H1 (cell line): ENCODE data around the gene COX7C. TPM values are rescaled to one million over a fixed set of nuclear protein-coding genes. Genes with fewer than 3 reads are reported as not detected.
A peak's percentile ranks its signal among the peaks of the same experiment; 100 is the strongest.

Experiments used
- CTCF ChIA-PET: fragments of 300-600 bp; sonication (Branson Sonifier 250); formaldehyde crosslinking; loops from one replicate; lab custom pipeline; 2021; ENCODE audit not compliant: partially characterized antibody; lab: Charles Lee
- POLR2A ChIA-PET: fragments of 300-600 bp; sonication (Branson Sonifier 250); formaldehyde crosslinking; loops from one replicate; lab custom pipeline; 2021; ENCODE audit warnings: inconsistent platforms; ENCODE audit not compliant: partially characterized antibody; lab: Charles Lee
- DNase-seq, 2 experiments: peaks; one replicate each; pipeline versions ENCODE4 v3.0.0 to v3.0.0-alpha.2; 2010 to 2022; ENCODE audit warnings: low spot score in 2 of 2, low read depth in 1 of 2, mixed read lengths in 1 of 2
- FAIRE-seq: peaks from 2 replicates; lab custom pipeline; 2011; peaks lifted over from hg19 to GRCh38; lab: Jason Lieb, UNC
- H2AFZ ChIP-seq: 2 replicates; pipeline ENCODE4 v1.8.1; 2012; ENCODE audit warnings: low read length, inconsistent platforms
- H2AK5ac ChIP-seq: 2 replicates; pipeline ENCODE4 v1.6.1; 2013; ENCODE audit warnings: low read depth, low read length
- H2BK120ac ChIP-seq: replicated peaks from 2 replicates; pipeline ENCODE3; 2013; ENCODE audit warnings: low read depth, low read length, inconsistent platforms
- H2BK12ac ChIP-seq: 2 replicates; pipeline ENCODE4 v1.6.1; 2013; ENCODE audit warnings: low read depth, low read length
- H2BK15ac ChIP-seq: 2 replicates; pipeline ENCODE4 v1.6.1; 2013; ENCODE audit warnings: low read length
- H2BK20ac ChIP-seq: 2 replicates; pipeline ENCODE4 v1.6.1; 2013; ENCODE audit warnings: low read length
- H2BK5ac ChIP-seq: 2 replicates; pipeline ENCODE4 v1.6.1; 2013; ENCODE audit warnings: low read depth, low read length
- H3K14ac ChIP-seq: 2 replicates; pipeline ENCODE4 v1.6.1; 2013; ENCODE audit warnings: inconsistent platforms; ENCODE audit not compliant: insufficient read length
- H3K18ac ChIP-seq: 2 replicates; pipeline ENCODE4 v1.6.1; 2013; ENCODE audit warnings: low read length; ENCODE audit errors: extremely low read depth
- H3K23ac ChIP-seq: 2 replicates; pipeline ENCODE4 v1.6.1; 2013; ENCODE audit warnings: inconsistent platforms; ENCODE audit not compliant: insufficient read length
- H3K23me2 ChIP-seq: 2 replicates; pipeline ENCODE4 v1.6.1; 2013; ENCODE audit warnings: low read depth, low read length
- H3K27ac ChIP-seq: 2 replicates; pipeline ENCODE4 v1.6.1; 2011; ENCODE audit warnings: low read depth, low read length, inconsistent platforms
- H3K27me3 ChIP-seq, 4 experiments: replicated peaks in 1 of 4; 1 replicate in 1 of 4; 2 replicates in 3 of 4; pipeline versions ENCODE4 v1.6.1 to v1.8.1; 2011 to 2013; ENCODE audit warnings: low read length in 3 of 4, mild to moderate bottlenecking in 3 of 4, inconsistent platforms in 2 of 4, mixed read lengths in 2 of 4, moderate library complexity in 1 of 4; ENCODE audit not compliant: control insufficient read depth in 3 of 4, insufficient read depth in 3 of 4; ENCODE audit errors: extremely low read depth in 1 of 4
- H3K36me3 ChIP-seq, 4 experiments: 2 replicates each; pipeline versions ENCODE4 v1.6.1 to v1.8.1; 2011 to 2013; ENCODE audit warnings: mild to moderate bottlenecking in 4 of 4, low read length in 3 of 4, moderate library complexity in 2 of 4, control low read depth in 1 of 4, inconsistent platforms in 1 of 4; ENCODE audit not compliant: insufficient read depth in 4 of 4, control insufficient read depth in 2 of 4
- H3K4ac ChIP-seq: replicated peaks from 2 replicates; pipeline ENCODE3; 2013; ENCODE audit warnings: low read length, low read depth, mixed read lengths, inconsistent platforms; ENCODE audit not compliant: insufficient read length
- H3K4me1 ChIP-seq, 4 experiments: replicated peaks in 1 of 4; 1 replicate in 1 of 4; 2 replicates in 3 of 4; pipeline versions ENCODE4 v1.6.1 to v1.8.1; 2011 to 2013; ENCODE audit warnings: low read length in 3 of 4, inconsistent platforms in 2 of 4, mixed read lengths in 1 of 4; ENCODE audit not compliant: insufficient read depth in 4 of 4, control insufficient read depth in 3 of 4
- H3K4me2 ChIP-seq, 2 experiments: 2 replicates each; pipeline versions ENCODE4 v1.6.1 to v1.8.1; 2011 to 2013; ENCODE audit warnings: low read depth in 2 of 2, low read length in 2 of 2, control low read depth in 1 of 2, inconsistent platforms in 1 of 2, mild to moderate bottlenecking in 1 of 2; ENCODE audit not compliant: insufficient read depth in 1 of 2
- H3K4me3 ChIP-seq, 4 experiments: fragments of 200-600, 300-600 bp in 1 of 4; sonication (generic), shearing (Covaris generic), sonication (Bioruptor Twin) in 1 of 4; 2 replicates each; pipeline versions ENCODE4 v1.5.1 to v1.8.1; 2011 to 2016; ENCODE audit warnings: low read length in 4 of 4, low read depth in 3 of 4, control low read depth in 2 of 4, inconsistent platforms in 2 of 4, mild to moderate bottlenecking in 2 of 4, mixed read lengths in 1 of 4, moderate library complexity in 1 of 4; ENCODE audit not compliant: insufficient read depth in 2 of 4; ENCODE audit errors: extremely low read depth in 1 of 4
- H3K56ac ChIP-seq: replicated peaks from 2 replicates; pipeline ENCODE3; 2013; ENCODE audit warnings: low read depth, mild to moderate bottlenecking, mixed read lengths, low read length, inconsistent platforms; ENCODE audit not compliant: insufficient read length
- H3K79me1 ChIP-seq: 2 replicates; pipeline ENCODE4 v1.6.1; 2013; ENCODE audit warnings: low read depth, low read length, control low read depth
- H3K79me2 ChIP-seq, 2 experiments: 2 replicates each; pipeline versions ENCODE4 v1.6.1 to v1.8.1; 2012 to 2013; ENCODE audit warnings: low read length in 2 of 2, mild to moderate bottlenecking in 2 of 2, inconsistent platforms in 1 of 2; ENCODE audit not compliant: insufficient read depth in 2 of 2, control insufficient read depth in 1 of 2
- H3K9ac ChIP-seq, 4 experiments: replicated peaks in 1 of 4; 1 replicate in 1 of 4; 2 replicates in 3 of 4; pipeline versions ENCODE4 v1.6.1 to v1.8.1; 2011 to 2013; ENCODE audit warnings: low read depth in 3 of 4, low read length in 3 of 4, control low read depth in 2 of 4, mild to moderate bottlenecking in 2 of 4, moderate library complexity in 2 of 4, inconsistent platforms in 1 of 4; ENCODE audit errors: extremely low read depth in 1 of 4
- H3K9me3 ChIP-seq, 2 experiments: 2 replicates each; pipeline versions ENCODE4 v1.6.1 to v1.8.1; 2012 to 2013; ENCODE audit warnings: mild to moderate bottlenecking in 2 of 2, moderate library complexity in 2 of 2, control low read depth in 1 of 2, inconsistent platforms in 1 of 2, low read depth in 1 of 2, low read length in 1 of 2, mixed read lengths in 1 of 2; ENCODE audit not compliant: insufficient read depth in 2 of 2
- H4K20me1 ChIP-seq, 2 experiments: replicated peaks in 1 of 2; 2 replicates each; pipeline versions ENCODE3 to v1.8.1; 2011 to 2013; ENCODE audit warnings: inconsistent platforms in 2 of 2, low read length in 2 of 2, mild to moderate bottlenecking in 1 of 2; ENCODE audit not compliant: insufficient read depth in 2 of 2, control insufficient read depth in 1 of 2
- H4K5ac ChIP-seq: 2 replicates; pipeline ENCODE4 v1.6.1; 2013; ENCODE audit warnings: low read length, low read depth, mixed read lengths, inconsistent platforms; ENCODE audit not compliant: insufficient read length
- H4K8ac ChIP-seq: 2 replicates; pipeline ENCODE4 v1.8.0; 2013; ENCODE audit warnings: mild to moderate bottlenecking, moderate library complexity, low read length, inconsistent platforms; ENCODE audit not compliant: insufficient read depth; ENCODE audit errors: extremely low read depth
- H4K91ac ChIP-seq: replicated peaks from 2 replicates; pipeline ENCODE3; 2013; ENCODE audit warnings: low read length, mixed read lengths, inconsistent platforms; ENCODE audit not compliant: insufficient read length
- ASH2L ChIP-seq: fragments of 200-600, 300-600 bp; sonication (generic); IDR thresholded peaks from one replicate; pipeline ENCODE4 v1.7.1; 2017; ENCODE audit warnings: low read length
- CTBP2 ChIP-seq: IDR thresholded peaks from 2 replicates; pipeline ENCODE4 v1.7.0; 2011; ENCODE audit warnings: borderline replicate concordance, mild to moderate bottlenecking, moderate library complexity, mixed read lengths, low read length; ENCODE audit not compliant: insufficient read depth, insufficient read length
- GTF2F1 ChIP-seq: IDR thresholded peaks from 2 replicates; pipeline ENCODE4 v1.6.1; 2012; ENCODE audit warnings: low read depth, low read length, improper control_type of control experiment, borderline replicate concordance
- MAFK ChIP-seq: IDR thresholded peaks from 2 replicates; pipeline ENCODE4 v1.6.1; 2012; ENCODE audit warnings: low read depth, mild to moderate bottlenecking, improper control_type of control experiment, low read length
- POLR2A ChIP-seq, 2 experiments: IDR thresholded peaks; 1 replicate in 1 of 2; 2 replicates in 1 of 2; pipeline ENCODE4 v1.6.1; 2011; ENCODE audit warnings: low read depth in 2 of 2, low read length in 2 of 2, mild to moderate bottlenecking in 2 of 2; ENCODE audit errors: control extremely low read depth in 1 of 2
- RBBP5 ChIP-seq: IDR thresholded peaks from 2 replicates; pipeline ENCODE4 v1.7.1; 2012; ENCODE audit warnings: low read depth, mild to moderate bottlenecking, inconsistent platforms, low read length, moderate library complexity, borderline replicate concordance
- SAP30 ChIP-seq: fragments of 300-600 bp; sonication (generic); IDR thresholded peaks from 2 replicates; pipeline ENCODE4 v1.7.1; 2012; ENCODE audit warnings: low read length, moderate library complexity, mild to moderate bottlenecking, inconsistent platforms; ENCODE audit not compliant: insufficient read depth, insufficient replicate concordance
- TAF1 ChIP-seq: IDR thresholded peaks from 2 replicates; pipeline ENCODE4 v1.6.1; 2011; ENCODE audit warnings: mild to moderate bottlenecking, low read depth, low read length
- TCF12 ChIP-seq: IDR thresholded peaks from 2 replicates; pipeline ENCODE4 v1.6.1; 2011; ENCODE audit warnings: low read depth, mild to moderate bottlenecking, low read length
- TEAD4 ChIP-seq: IDR thresholded peaks from 2 replicates; pipeline ENCODE4 v1.6.1; 2012; ENCODE audit warnings: low read depth, low read length, inconsistent platforms, mixed read lengths
- WGBS, 2 experiments: shearing (Covaris generic) in 1 of 2; methylation state at CpG; one replicate each; pipeline versions ENCODE4 v1.1.6 to v1.1.7; 2013 to 2015; ENCODE audit warnings: low lambda C conversion rate in 2 of 2, mixed read lengths in 2 of 2, inconsistent platforms in 1 of 2, low coverage in 1 of 2, missing lambda C conversion rate in 1 of 2; ENCODE audit not compliant: insufficient replicate concordance in 2 of 2, insufficient coverage in 1 of 2, insufficient read length in 1 of 2; ENCODE audit errors: extremely low coverage in 1 of 2, missing lambda C conversion rate in 1 of 2; 5-methylcytosine and 5-hydroxymethylcytosine counted together
- polyA plus RNA-seq, 7 experiments: library from polyadenylated mRNA; depleted of rRNA in 3 of 7; stranded (reverse) in 5 of 7; unstranded in 2 of 7; fragments of >200 nt in 5 of 7; fragments of 200-250 nt in 2 of 7; gene quantifications; 1 replicate in 5 of 7; 2 replicates in 1 of 7; 4 replicates in 1 of 7; pipeline versions ENCODE4 v1.2.1 to v1.2.3, GENCODE V29; 2011 to 2013; ENCODE audit warnings: missing spikeins in 2 of 7, mixed read lengths in 2 of 7
- total RNA-seq: library from RNA; stranded (reverse); fragmentation: NEBNext Ultra II Directional; extraction: Animal tissue kit (Norgen Biotek cat#: 25700); gene quantifications from 2 replicates; pipeline ENCODE4 v1.2.1, GENCODE V29; 2021

Gene COX7C
- total and polyA plus RNA-seq, 2 of the 8 experiments (the other 6 are each of a cell fraction or from before 2014, with no cell fraction given): 1,059 to 1,207 TPM

DNA sequence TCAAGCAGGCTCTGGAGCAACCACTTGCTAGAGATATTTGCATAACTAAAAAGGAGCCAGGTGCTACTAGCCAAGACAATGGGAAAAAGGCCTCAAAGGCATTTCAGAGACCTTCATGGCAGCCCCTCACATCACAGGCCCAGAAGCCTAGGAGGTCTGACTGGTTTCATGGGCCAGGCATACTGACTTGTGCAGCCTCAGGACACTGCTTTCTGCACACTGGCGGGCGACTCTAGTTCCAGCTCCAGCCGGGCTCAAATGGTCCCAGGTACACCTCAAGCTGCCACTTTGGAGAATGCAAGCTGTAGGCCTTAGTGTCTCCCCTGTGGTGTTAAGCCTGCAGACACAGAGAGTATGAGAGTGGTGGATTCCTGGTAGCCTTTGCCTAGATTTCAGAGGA is 27.1 kb downstream of the COX7C start:
- WGBS, 2 experiments: 71% methylated on average over 3 of the region's 3 CpGs; no CpG with 5 or more reads in 1 of the 2 experiments
- peak overlapping the region; percentile 74 for H3K27ac ChIP-seq
- TF ChIP-seq POLR2A (IDR thresholded peaks at IDR 0.05; ENCODE audit: control extremely low read depth in 1 of 2, low read depth in 2 of 2, low read length in 2 of 2): peak in 1 of 2 experiments; percentile 47; a peak in 1 of 3 replicates
- peak; percentile 24; the same call in 1 of the 2 replicates for TF ChIP-seq TEAD4
- TF ChIP-seq RBBP5: 0 out of 2 replicates have a peak, but pooled peaks have one; percentile 36
- TF ChIP-seq MAFK: no peak
- peak; percentile 70 for TF ChIP-seq CTBP2
- no peak for TF ChIP-seq GTF2F1
- no peak for TF ChIP-seq SAP30
- TF ChIP-seq TAF1: peak; percentile 42; the same call in 1 of the 2 replicates
- peak; percentile 86 for TF ChIP-seq TCF12
- peak; percentile 61 for TF ChIP-seq ASH2L

More for the DNA sequence above, 27.1 kb downstream of the COX7C start:
- Histone ChIP-seq H2AFZ (no peak overlapping the region), H3K79me2 (no peaks in the 10 kb centered on the region), H3K14ac (no peak overlapping the region), H3K23ac (no peak overlapping the region), H4K5ac (peak overlapping the region; percentile 91), H2BK20ac (peak overlapping the region; percentile 98), H4K91ac (peak overlapping the region; percentile 90), H3K4ac (peak overlapping the region; percentile 92), H4K20me1 (no peaks in the 10 kb centered on the region), H3K4me1 (peaks cover 4 to 29% (median 16%) of the 10 kb centered on the region in 4 experiments), H3K4me2 (peak overlapping the region; percentile 34 to 44), H3K23me2 (no peaks in the 10 kb centered on the region), H3K9me3 (no peaks in the 10 kb centered on the region), H3K18ac (peak overlapping the region; percentile 94), H4K8ac (peak overlapping the region; percentile 72; the same call in 1 of the 2 replicates), H3K4me3 (peak overlapping the region in 1 of 4 experiments; percentile 24; a peak in 1 of 8 replicates), H3K36me3 (no peaks in the 10 kb centered on the region), H2BK12ac (peak overlapping the region; percentile 85), H2AK5ac (peak overlapping the region; percentile 97), H2BK5ac (peak overlapping the region; percentile 97; the same call in 1 of the 2 replicates), H3K9ac (no peak overlapping the region), H3K79me1 (no peaks in the 10 kb centered on the region), H3K56ac (peak overlapping the region; percentile 67), H2BK120ac (peak overlapping the region; percentile 99), H3K27me3 (no peaks in the 10 kb centered on the region), H2BK15ac (no peak overlapping the region)
- CTCF ChIA-PET: interaction anchor here (1.5 to 1.7 kb wide), 2 partner anchors 13 to 79 kb away, joined by 3 to 5 read pairs; no protein-coding TSS in a partner anchor
- POLR2A ChIA-PET: interaction anchor here (1.0 to 11.2 kb wide), 4 partner anchors 11 to 286 kb away, joined by 3 to 138 read pairs (median 4); partner anchors contain the start of gene COX7C
- peak; percentile 63 for FAIRE-seq
- DNase-seq: peak in 1 of 2 experiments; percentile 64
